HEK293T (cell line): ENCODE results near the gene BMP8B.

Experiments used
- CTCF ChIA-PET: fragments of 350-600 bp; formaldehyde crosslinking; extraction: SDS; loops from one replicate; lab custom pipeline; 2021; ENCODE audit warnings: antibody characterized with exemption, inconsistent platforms; lab: Yijun Ruan, JAX
- POLR2A ChIA-PET: fragments of 350-600 bp; formaldehyde crosslinking; extraction: SDS; loops from one replicate; lab custom pipeline; 2020; ENCODE audit warnings: antibody characterized with exemption, inconsistent platforms; lab: Yijun Ruan, JAX
- DNase-seq: peaks from one replicate; pipeline ENCODE4 v3.0.0; 2012; ENCODE audit warnings: mixed read lengths; ENCODE audit errors: extremely low spot score
- ARNT ChIP-seq: fragments of 450-650 bp; IDR thresholded peaks from 2 replicates; pipeline ENCODE4 v1.6.1; 2017; ENCODE audit warnings: mild to moderate bottlenecking
- BHLHE40 ChIP-seq: fragments of 450-650 bp; IDR thresholded peaks from 2 replicates; pipeline ENCODE4 v1.6.1; 2016; ENCODE audit warnings: mild to moderate bottlenecking, moderate library complexity, borderline replicate concordance
- CTBP1 ChIP-seq: fragments of 450-650 bp; IDR thresholded peaks from 2 replicates; pipeline ENCODE4 v1.6.1; 2016; ENCODE audit warnings: borderline replicate concordance
- ELF4 ChIP-seq: fragments of 450-650 bp; IDR thresholded peaks from 2 replicates; pipeline ENCODE4 v1.6.1; 2017; ENCODE audit warnings: antibody characterized with exemption
- FOXA1 ChIP-seq: fragments of 450-650 bp; IDR thresholded peaks from 2 replicates; pipeline ENCODE4 v1.6.1; 2016; ENCODE audit warnings: mild to moderate bottlenecking
- FOXK2 ChIP-seq: fragments of 450-650 bp; IDR thresholded peaks from 2 replicates; pipeline ENCODE4 v1.6.1; 2016; ENCODE audit warnings: mild to moderate bottlenecking
- FOXM1 ChIP-seq: fragments of 450-650 bp; IDR thresholded peaks from 2 replicates; pipeline ENCODE4 v1.6.1; 2017; ENCODE audit warnings: mild to moderate bottlenecking, borderline replicate concordance
- HDGF ChIP-seq: fragments of 450-650 bp; IDR thresholded peaks from 2 replicates; pipeline ENCODE4 v1.6.1; 2017; ENCODE audit warnings: antibody characterized with exemption, borderline replicate concordance
- L3MBTL2 ChIP-seq: fragments of 450-650 bp; conservative IDR thresholded peaks from 2 replicates; pipeline ENCODE4 v1.6.1; 2016; ENCODE audit warnings: mild to moderate bottlenecking
- LEF1 ChIP-seq: fragments of 450-650 bp; IDR thresholded peaks from 2 replicates; pipeline ENCODE4 v1.6.1; 2017; ENCODE audit warnings: mild to moderate bottlenecking, borderline replicate concordance
- NFRKB ChIP-seq: fragments of 450-650 bp; IDR thresholded peaks from 2 replicates; pipeline ENCODE4 v1.6.1; 2016; ENCODE audit warnings: mild to moderate bottlenecking, moderate library complexity
- PKNOX1 ChIP-seq: fragments of 450-650 bp; IDR thresholded peaks from 2 replicates; pipeline ENCODE4 v1.6.1; 2016
- SP1 ChIP-seq: fragments of 450-650 bp; IDR thresholded peaks from 2 replicates; pipeline ENCODE4 v1.6.1; 2017
- SUZ12 ChIP-seq: fragments of 450-650 bp; IDR thresholded peaks from 2 replicates; pipeline ENCODE4 v1.6.1; 2016; ENCODE audit warnings: mild to moderate bottlenecking
- TARDBP ChIP-seq: fragments of 450-650 bp; IDR thresholded peaks from 2 replicates; pipeline ENCODE4 v1.6.1; 2016
- ZNF384 ChIP-seq: fragments of 450-650 bp; IDR thresholded peaks from 2 replicates; pipeline ENCODE4 v1.6.1; 2016

The BMP8B gene

GRCh38 chr1:39761016-39761415 lies 27.6 kb downstream of the BMP8B start:
- POLR2A ChIA-PET = no interaction called here
- DNase-seq = no peak
- TF ChIP-seq NFRKB (no peak), LEF1 (no peak)
- CTCF ChIA-PET = no interaction called here

- DNase-seq = no peak
- POLR2A ChIA-PET = interaction anchor here (1.6 kb wide), 1 partner anchor 22 kb away, joined by 4 read pairs; the partner anchor contains the start of gene PPIE
- no peak for TF ChIP-seq ARNT
- no peak for TF ChIP-seq BHLHE40
- no peak for TF ChIP-seq SP1
- TF ChIP-seq NFRKB = no peak
- no peak for TF ChIP-seq L3MBTL2
- TF ChIP-seq FOXM1 = no peak
- no peak for TF ChIP-seq CTBP1
- TF ChIP-seq TARDBP = no peak
- TF ChIP-seq FOXK2 = no peak
- TF ChIP-seq ZNF384 = no peak
- CTCF ChIA-PET = interaction anchor here (0.5 kb wide), 1 partner anchor 95 kb away, joined by 9 read pairs; no protein-coding TSS in a partner anchor
Measured at GRCh38 chr1:39760074-39761008, 28.3 kb downstream of the BMP8B start.

- TF ChIP-seq ZNF384 = no peak
- no peak for TF ChIP-seq CTBP1
- TF ChIP-seq ELF4 = no peak
- no peak for TF ChIP-seq BHLHE40
- TF ChIP-seq FOXA1 = no peak
- no peak for TF ChIP-seq ARNT
- TF ChIP-seq HDGF = no peak
- no peak for TF ChIP-seq TARDBP
- no peak for TF ChIP-seq SUZ12
- TF ChIP-seq LEF1 = no peak
- no peak for TF ChIP-seq PKNOX1
- no peak for TF ChIP-seq SP1
- TF ChIP-seq L3MBTL2 = no peak
- TF ChIP-seq FOXM1 = no peak
- TF ChIP-seq FOXK2 = no peak
- TF ChIP-seq NFRKB = no peak
- CTCF ChIA-PET = interaction anchor here (0.5 kb wide), 1 partner anchor 94 kb away, joined by 9 read pairs; no protein-coding TSS in a partner anchor
- POLR2A ChIA-PET = interaction anchor here (1.6 kb wide), 1 partner anchor 21 kb away, joined by 4 read pairs; the partner anchor contains the start of gene PPIE
- DNase-seq = no peak
Measured at GRCh38 chr1:39759436-39759726, 29.3 kb downstream of the BMP8B start.

GRCh38 chr1:39758556-39759435 lies 29.9 kb downstream of the BMP8B start:
- POLR2A ChIA-PET = interaction anchor here (1.6 kb wide), 1 partner anchor 20 kb away, joined by 4 read pairs; the partner anchor contains the start of gene PPIE
- CTCF ChIA-PET = no interaction called here
- no peak for DNase-seq
- TF ChIP-seq BHLHE40 (no peak), TARDBP (no peak), FOXK2 (no peak), FOXA1 (no peak), NFRKB (no peak), ELF4 (no peak), PKNOX1 (no peak), FOXM1 (no peak), ARNT (no peak), CTBP1 (no peak), LEF1 (no peak), ZNF384 (no peak), HDGF (no peak)

- no peak for TF ChIP-seq PKNOX1
- TF ChIP-seq CTBP1 = no peak
- no peak for TF ChIP-seq TARDBP
- no peak for TF ChIP-seq FOXM1
- TF ChIP-seq ARNT = no peak
- no peak for TF ChIP-seq SP1
- TF ChIP-seq L3MBTL2 = no peak
- no peak for TF ChIP-seq FOXK2
- no peak for TF ChIP-seq SUZ12
- TF ChIP-seq HDGF = no peak
- no peak for TF ChIP-seq ZNF384
- TF ChIP-seq NFRKB = no peak
- TF ChIP-seq BHLHE40 = no peak
- TF ChIP-seq FOXA1 = no peak
- no peak for TF ChIP-seq ELF4
- DNase-seq = no peak
- POLR2A ChIA-PET = no interaction called here
- CTCF ChIA-PET = no interaction called here
Measured at GRCh38 chr1:39757501-39757900, 31.2 kb downstream of the BMP8B start.
